ENCODE data around the gene LRCH4.

GRCh38 chr7:100573691-100574361 is 12.1 kb downstream of the LRCH4 start, which contains the start of gene SAP25:
- peak in 1 of 3 experiments; percentile 19 for TF ChIP-seq CTCF (IDR thresholded peaks at IDR 0.05)
- no peak for TF ChIP-seq POLR2AphosphoS5 (IDR thresholded peaks at IDR 0.05)

Measured in esophagus muscularis mucosa (tissue), 3 donors.